ENCODE measurements around the gene C16orf87.
"Not testable (repeated sequence)": the region's sequence is repeated elsewhere in the genome, so short reads cannot be mapped to it uniquely, and the experiment has no call there.

The C16orf87 gene

DNA sequence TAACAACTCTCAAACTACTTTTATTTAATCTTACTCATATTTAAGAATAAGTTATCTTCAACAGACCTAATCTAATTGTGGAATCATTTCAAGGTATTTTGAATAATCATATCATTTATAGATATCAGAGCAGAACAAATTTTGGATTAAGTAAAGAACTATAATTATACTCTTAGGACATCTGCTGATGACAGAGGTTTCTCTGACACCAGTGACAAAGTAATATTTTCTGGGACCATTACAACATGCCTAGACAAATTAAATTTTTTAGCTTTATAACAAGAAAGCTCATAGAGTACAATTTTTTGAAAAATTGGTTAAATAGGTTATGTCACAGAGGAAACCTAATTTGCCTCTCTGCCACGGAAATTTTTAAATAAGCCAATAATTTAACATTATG lies 30.5 kb downstream of the C16orf87 start:
- no peak for DNase-seq (ENCODE audit: low read depth, low spot score)

- no peak for DNase-seq (ENCODE audit: low read depth, low spot score)
Measured at GRCh38 chr16:46797501-46797900, 33.5 kb downstream of the C16orf87 start.

DNA sequence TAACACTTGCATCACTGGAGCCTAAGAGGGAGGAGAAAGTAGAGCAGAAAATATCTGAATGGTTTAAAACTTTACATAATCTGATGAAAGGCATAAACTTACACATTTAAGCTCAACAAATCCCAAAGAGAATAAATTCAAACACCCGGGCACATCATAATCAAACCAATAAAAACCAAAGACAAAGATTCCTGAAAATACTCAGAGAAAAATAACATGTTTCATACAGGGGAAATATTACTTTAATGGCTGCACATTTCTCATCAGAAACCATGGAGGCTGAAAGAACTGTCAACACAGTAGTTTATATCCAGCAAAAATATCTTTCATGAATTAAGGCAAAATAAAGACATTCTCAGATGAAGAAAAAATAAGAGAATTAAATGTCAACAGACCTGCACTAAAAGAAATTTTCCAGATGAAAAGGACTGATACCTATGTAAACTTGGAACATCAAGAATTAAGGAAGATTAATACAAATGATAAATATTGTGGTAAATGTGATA lies 34.2 kb downstream of the C16orf87 start:
- no peak for DNase-seq (ENCODE audit: low read depth, low spot score)

DNA sequence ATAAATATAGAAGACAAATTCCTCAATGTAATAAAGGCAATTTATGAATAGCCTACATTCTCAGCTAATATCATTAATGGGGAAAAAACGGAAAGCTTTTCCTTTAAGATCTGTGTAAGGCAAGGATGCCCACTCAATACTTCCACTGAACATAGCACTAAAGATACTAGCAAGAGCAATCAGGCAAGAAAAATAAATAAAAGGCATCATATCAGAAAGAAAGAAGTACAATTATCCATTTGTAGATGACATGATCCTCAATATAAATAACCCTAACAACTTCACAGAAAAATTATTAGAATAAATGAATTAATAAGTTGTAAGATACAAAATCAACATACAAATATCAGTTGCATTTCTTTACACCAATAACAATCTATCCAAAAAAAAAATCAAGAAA lies 37.1 kb downstream of the C16orf87 start:
- DNase-seq (ENCODE audit: low read depth, low spot score) = no peak

GRCh38 chr16:46790599-46791270 lies 40.2 kb downstream of the C16orf87 start:
- DNase-seq (ENCODE audit: low read depth, low spot score) = no peak

- peak; percentile 48 for DNase-seq (ENCODE audit: low read depth, low spot score)
Measured at GRCh38 chr16:46789499-46790414, 41.2 kb downstream of the C16orf87 start.

GRCh38 chr16:46788891-46789474 lies 42.0 kb downstream of the C16orf87 start:
- DNase-seq (ENCODE audit: low read depth, low spot score) = no peak

- DNase-seq (ENCODE audit: low read depth, low spot score) = no peak
Measured at GRCh38 chr16:46787909-46788308, 43.1 kb downstream of the C16orf87 start.

DNA sequence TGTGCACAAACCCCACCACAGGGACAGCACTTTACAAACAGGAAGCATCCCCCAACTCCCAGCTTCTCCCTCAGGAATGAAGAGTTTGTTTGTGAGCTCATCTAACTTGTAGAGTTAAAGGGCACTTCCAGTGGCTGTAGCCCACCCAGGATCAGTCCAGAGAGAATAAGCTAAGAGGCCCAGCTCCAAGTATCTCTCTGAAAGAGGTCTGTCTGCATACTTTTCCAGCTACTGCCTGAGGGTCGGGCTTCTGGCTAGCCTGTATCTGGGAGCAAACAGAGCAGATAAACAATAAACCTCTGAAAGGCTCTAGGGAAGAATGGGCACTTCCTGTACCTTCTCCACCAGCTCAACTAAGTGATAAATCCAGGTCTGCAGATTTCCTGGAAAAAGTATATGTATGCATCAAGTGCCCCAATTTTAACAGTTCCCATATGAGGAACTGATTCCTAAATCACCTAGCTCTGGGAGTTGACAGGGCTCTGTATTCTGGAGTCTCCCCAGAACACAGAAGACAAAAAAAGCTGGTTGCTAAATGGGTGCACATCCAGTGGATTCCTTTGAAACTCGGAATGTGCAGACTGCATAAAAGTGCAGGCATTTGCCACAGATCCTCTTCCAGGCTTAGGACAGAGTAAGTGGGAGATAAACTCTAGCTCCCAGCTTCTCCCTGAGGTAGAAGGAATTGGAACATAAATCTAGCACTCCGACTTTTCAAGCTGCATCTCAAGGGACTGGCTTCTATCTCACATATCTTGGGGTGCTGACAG lies 45.7 kb downstream of the C16orf87 start:
- DNase-seq (ENCODE audit: low read depth, low spot score) = no peak

- not testable (repeated sequence) for DNase-seq (ENCODE audit: low read depth, low spot score)
Measured at GRCh38 chr16:46784569-46784968, 46.4 kb downstream of the C16orf87 start.

GRCh38 chr16:46783800-46784199 lies 47.2 kb downstream of the C16orf87 start:
- DNase-seq (ENCODE audit: low read depth, low spot score) = no peak

- DNase-seq (ENCODE audit: low read depth, low spot score) = no peak
Measured at GRCh38 chr16:46782320-46782719, 48.7 kb downstream of the C16orf87 start.

- DNase-seq (ENCODE audit: low read depth, low spot score) = no peak
Measured at GRCh38 chr16:46777804-46778203, 53.2 kb downstream of the C16orf87 start.

- DNase-seq (ENCODE audit: low read depth, low spot score) = no peak
Measured at GRCh38 chr16:46775214-46775613, 55.8 kb downstream of the C16orf87 start.

- DNase-seq (ENCODE audit: low read depth, low spot score) = no peak
Measured at GRCh38 chr16:46774743-46775177, 56.2 kb downstream of the C16orf87 start.

GRCh38 chr16:46772463-46772862 lies 58.5 kb downstream of the C16orf87 start:
- DNase-seq (ENCODE audit: low read depth, low spot score) = no peak

DNA sequence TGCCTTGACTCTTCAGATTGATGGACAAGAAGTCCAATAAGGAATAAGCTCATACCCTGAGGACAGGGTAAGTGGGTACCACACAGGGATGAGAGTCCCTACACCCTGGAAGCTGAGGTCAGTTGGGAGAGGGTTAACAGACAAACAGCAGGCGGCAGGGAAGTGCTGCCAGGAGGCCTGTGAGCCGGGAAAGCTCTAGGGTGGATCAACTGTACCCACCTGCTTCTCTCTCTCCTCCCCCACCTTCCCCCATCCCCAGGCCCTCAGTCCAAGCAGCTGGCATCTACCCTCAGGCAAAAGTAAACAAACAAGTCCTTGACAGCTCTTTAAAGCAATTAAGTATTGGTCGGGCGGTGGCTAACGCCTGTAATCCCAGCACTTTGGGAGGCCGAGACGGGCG lies 62.2 kb downstream of the C16orf87 start:
- no peak for DNase-seq (ENCODE audit: low read depth, low spot score)

- DNase-seq (ENCODE audit: low read depth, low spot score) = no peak
Measured at GRCh38 chr16:46765050-46765449, 65.9 kb downstream of the C16orf87 start.

DNA sequence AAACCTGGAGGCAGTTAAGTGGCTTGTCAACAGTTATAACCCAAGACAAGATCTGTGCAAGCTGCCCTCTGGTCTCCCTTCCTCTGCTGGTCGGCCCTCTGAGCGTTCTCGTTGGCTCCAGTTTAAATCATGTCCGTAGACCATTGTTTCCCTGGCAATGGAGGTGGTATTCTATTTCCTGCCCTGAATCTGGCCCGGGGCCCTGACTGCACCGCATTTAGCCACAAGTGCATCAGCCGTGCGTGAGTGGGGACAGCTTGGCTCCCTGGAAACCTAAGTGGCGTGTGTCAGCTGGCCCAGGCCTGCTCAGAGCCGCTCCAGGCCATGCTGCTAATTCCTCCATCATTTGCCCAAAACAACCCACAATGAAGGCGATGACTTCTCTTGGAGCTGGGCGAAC lies 67.8 kb downstream of the C16orf87 start:
- no peak for DNase-seq (ENCODE audit: low read depth, low spot score)

DNA sequence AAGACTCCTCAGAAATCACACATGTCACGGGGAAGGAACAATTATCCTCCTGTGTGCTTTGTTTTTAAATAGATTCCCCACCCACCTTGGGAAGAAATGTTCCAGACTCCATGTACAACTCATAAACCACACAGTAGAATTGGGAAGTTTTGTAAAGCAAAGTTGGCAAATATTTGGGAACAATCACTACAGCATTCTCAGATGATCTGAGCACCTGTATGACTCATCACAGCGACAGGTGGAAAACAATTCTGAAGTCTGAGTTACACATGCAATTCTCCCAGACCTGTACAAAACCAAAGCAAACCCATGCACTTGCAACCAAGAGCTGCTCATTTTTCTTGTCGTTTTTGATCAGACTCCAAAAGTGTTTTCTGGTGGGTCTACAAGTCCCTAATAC lies 68.4 kb downstream of the C16orf87 start:
- DNase-seq (ENCODE audit: low read depth, low spot score) = no peak

- no peak for DNase-seq (ENCODE audit: low read depth, low spot score)
Measured at GRCh38 chr16:46759309-46759708, 71.7 kb downstream of the C16orf87 start.
